ENCODE data around the gene LZTS3. TPM values are rescaled to one million over a fixed set of nuclear protein-coding genes. Genes with fewer than 3 reads are reported as not detected.
A peak's percentile ranks its signal among the peaks of the same experiment; 100 is the strongest.

LZTS3 gene
- total RNA-seq, 3 donors from 2014 or later (not counting 1 experiment from before 2014, with no cell fraction given): 3.1 to 4.6 (median 3.3) TPM

GRCh38 chr20:3213226-3213625, 39.9 kb upstream of the LZTS3 start:
- WGBS (ENCODE audit: insufficient coverage): 98% methylated on average over 7 of the region's 7 CpGs
- H3K4me1 Mint-ChIP-seq: peaks cover 17 to 38% of the 10 kb centered on the region in 2 donors
- peaks cover 19% of the 10 kb centered on the region for H3K36me3 ChIP-seq (ENCODE audit: control insufficient read depth, insufficient read depth, low read length)
- H3K36me3 Mint-ChIP-seq: no peaks in the 10 kb centered on the region
- H3K4me3 ChIP-seq (ENCODE audit: low read length): no peak overlapping the region
- intact Hi-C loops (cut with micrococcal nuclease): no loop called here
- H3K4me1 ChIP-seq (ENCODE audit: control insufficient read depth, insufficient read depth, low read length): peaks cover 20% of the 10 kb centered on the region
- no peak overlapping the region for H3K27ac ChIP-seq (ENCODE audit: low read length)
- H3K27me3 Mint-ChIP-seq (ENCODE audit: low read depth in 2 of 2): no peaks in the 10 kb centered on the region
- DNase-seq (no peak), ATAC-seq (no peak)
- no peak overlapping the region for H3K4me3 Mint-ChIP-seq
- no peaks in the 10 kb centered on the region for H3K27me3 ChIP-seq (ENCODE audit: control insufficient read depth, insufficient read depth, low read length)
- no peak overlapping the region for H3K27ac Mint-ChIP-seq
- H3K9me3 ChIP-seq (ENCODE audit: control insufficient read depth, insufficient read depth, low read length): no peaks in the 10 kb centered on the region
- no peak for TF ChIP-seq CTCF (IDR thresholded peaks at IDR 0.05)
- no peaks in the 10 kb centered on the region for H3K9me3 Mint-ChIP-seq

- Histone ChIP-seq H3K27me3 (ENCODE audit: control insufficient read depth, insufficient read depth, low read length) (no peaks in the 10 kb centered on the region), H3K4me3 (ENCODE audit: low read length) (peak overlapping the region; percentile 83), H3K36me3 (ENCODE audit: control insufficient read depth, insufficient read depth, low read length) (peaks cover 15% of the 10 kb centered on the region), H3K27ac (ENCODE audit: low read length) (no peak overlapping the region), H3K4me1 (ENCODE audit: control insufficient read depth, insufficient read depth, low read length) (peaks cover 19% of the 10 kb centered on the region), H3K9me3 (ENCODE audit: control insufficient read depth, insufficient read depth, low read length) (no peaks in the 10 kb centered on the region)
- WGBS (ENCODE audit: insufficient coverage): 83% methylated on average over 2 of the region's 2 CpGs
- no peak for TF ChIP-seq CTCF (IDR thresholded peaks at IDR 0.05)
- ATAC-seq: no peak
- Mint-ChIP-seq H3K9me3 (no peaks in the 10 kb centered on the region), H3K27ac (peak overlapping the region; percentile 83 to 92), H3K36me3 (no peaks in the 10 kb centered on the region), H3K4me1 (peaks cover 17 to 38% of the 10 kb centered on the region in 2 donors), H3K4me3 (peak overlapping the region; percentile 86), H3K27me3 (ENCODE audit: low read depth in 2 of 2) (no peaks in the 10 kb centered on the region)
- no peak for DNase-seq
- intact Hi-C loops (cut with micrococcal nuclease): no loop called here
Observed at GRCh38 chr20:3210346-3210745, 37.0 kb upstream of the LZTS3 start.

GRCh38 chr20:3209946-3210317, 36.6 kb upstream of the LZTS3 start:
- Mint-ChIP-seq H3K36me3 (no peaks in the 10 kb centered on the region), H3K4me3 (peak overlapping the region; percentile 86), H3K27ac (peak overlapping the region; percentile 83 to 92), H3K9me3 (no peaks in the 10 kb centered on the region), H3K4me1 (peaks cover 17 to 38% of the 10 kb centered on the region in 2 donors), H3K27me3 (ENCODE audit: low read depth in 2 of 2) (no peaks in the 10 kb centered on the region)
- ATAC-seq (peak; percentile 23 to 43 (median 26)), DNase-seq (peak in 1 of 2 donors; percentile 34)
- intact Hi-C loops (cut with micrococcal nuclease): loop anchor here (2.0 kb wide), 1 partner anchor 51 kb away; the partner anchor contains the start of genes FASTKD5 and UBOX5
- Histone ChIP-seq H3K9me3 (ENCODE audit: control insufficient read depth, insufficient read depth, low read length) (no peaks in the 10 kb centered on the region), H3K4me1 (ENCODE audit: control insufficient read depth, insufficient read depth, low read length) (peaks cover 19% of the 10 kb centered on the region), H3K36me3 (ENCODE audit: control insufficient read depth, insufficient read depth, low read length) (peaks cover 11% of the 10 kb centered on the region), H3K27ac (ENCODE audit: low read length) (peak overlapping the region; percentile 85), H3K4me3 (ENCODE audit: low read length) (peak overlapping the region; percentile 83), H3K27me3 (ENCODE audit: control insufficient read depth, insufficient read depth, low read length) (no peaks in the 10 kb centered on the region)
- under 1% methylated on average over 10 of the region's 10 CpGs for WGBS (ENCODE audit: insufficient coverage)
- TF ChIP-seq CTCF (IDR thresholded peaks at IDR 0.05): no peak
